Activated CD8-positive, alpha-beta memory T cell treated with anti-CD3 and anti-CD28 coated beads for 24 hours (primary cell): ENCODE measurements around the gene KRTAP12-1.
"Not testable (repeated sequence)": the region's sequence is repeated elsewhere in the genome, so short reads cannot be mapped to it uniquely, and the experiment has no call there.

Experiments used
- DNase-seq: peaks from one replicate; pipeline ENCODE4 v3.0.0-alpha.2; 2020

The KRTAP12-1 gene

DNA sequence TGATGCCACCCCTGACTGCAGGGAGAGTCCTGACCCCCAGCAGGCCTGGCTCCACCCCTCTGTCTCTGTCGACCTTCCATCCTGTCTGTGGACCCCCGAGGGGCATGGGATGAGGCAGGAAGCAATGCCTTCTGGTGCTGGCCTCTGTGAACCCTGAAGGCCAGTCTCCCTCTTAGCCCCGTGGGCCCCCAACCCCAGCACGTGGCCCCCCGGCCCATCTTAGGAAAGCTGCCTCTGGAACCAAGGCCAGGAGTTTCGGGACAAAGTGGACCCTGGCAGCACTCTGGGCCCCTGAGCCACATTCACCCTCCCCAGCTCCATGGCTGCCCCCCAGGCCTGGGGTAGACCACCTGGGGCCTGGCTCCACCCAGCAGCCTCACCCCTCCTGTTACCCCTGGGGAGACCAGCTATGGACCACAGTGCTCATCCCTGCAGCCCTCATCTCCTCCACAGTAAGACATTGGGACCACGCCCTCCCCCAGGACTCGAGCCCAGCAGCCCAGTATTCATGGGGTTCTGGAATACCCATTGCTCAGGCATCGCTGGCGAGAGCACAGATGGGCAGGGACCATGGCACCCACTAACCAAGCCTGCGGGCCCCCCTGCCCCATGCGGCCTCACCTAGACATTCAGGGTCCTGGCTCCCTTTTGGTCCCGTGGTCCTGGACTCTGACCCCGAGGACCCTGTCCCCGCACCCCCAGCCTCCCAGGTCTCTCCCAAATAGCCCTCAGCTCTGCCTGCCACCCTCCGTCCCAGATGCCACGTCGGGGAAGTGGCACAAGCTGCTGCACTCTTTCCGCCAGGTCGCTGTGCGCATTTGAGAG lies 43.2 kb downstream of the KRTAP12-1 start:
- not testable (repeated sequence) for DNase-seq

DNA sequence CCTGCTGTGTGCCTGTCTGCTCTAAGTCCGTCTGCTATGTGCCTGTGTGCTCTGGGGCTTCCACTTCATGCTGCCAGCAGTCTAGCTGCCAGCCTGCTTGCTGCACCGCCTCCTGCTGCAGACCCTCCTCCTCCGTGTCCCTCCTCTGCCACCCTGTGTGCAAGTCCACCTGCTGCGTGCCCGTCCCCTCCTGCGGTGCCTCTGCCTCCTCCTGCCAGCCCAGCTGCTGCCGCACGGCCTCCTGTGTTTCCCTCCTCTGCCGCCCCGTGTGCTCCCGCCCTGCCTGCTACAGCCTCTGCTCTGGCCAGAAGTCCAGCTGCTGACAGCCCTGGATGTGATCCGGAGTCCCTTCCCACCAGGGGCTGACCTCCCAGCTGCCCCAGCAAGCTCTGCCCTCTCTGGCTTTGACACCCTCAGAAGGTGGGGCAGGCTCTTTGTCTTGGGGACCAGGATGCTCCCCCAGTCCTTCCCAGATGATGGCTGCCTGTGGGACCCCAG lies 44.1 kb downstream of the KRTAP12-1 start:
- DNase-seq = not testable (repeated sequence)

DNA sequence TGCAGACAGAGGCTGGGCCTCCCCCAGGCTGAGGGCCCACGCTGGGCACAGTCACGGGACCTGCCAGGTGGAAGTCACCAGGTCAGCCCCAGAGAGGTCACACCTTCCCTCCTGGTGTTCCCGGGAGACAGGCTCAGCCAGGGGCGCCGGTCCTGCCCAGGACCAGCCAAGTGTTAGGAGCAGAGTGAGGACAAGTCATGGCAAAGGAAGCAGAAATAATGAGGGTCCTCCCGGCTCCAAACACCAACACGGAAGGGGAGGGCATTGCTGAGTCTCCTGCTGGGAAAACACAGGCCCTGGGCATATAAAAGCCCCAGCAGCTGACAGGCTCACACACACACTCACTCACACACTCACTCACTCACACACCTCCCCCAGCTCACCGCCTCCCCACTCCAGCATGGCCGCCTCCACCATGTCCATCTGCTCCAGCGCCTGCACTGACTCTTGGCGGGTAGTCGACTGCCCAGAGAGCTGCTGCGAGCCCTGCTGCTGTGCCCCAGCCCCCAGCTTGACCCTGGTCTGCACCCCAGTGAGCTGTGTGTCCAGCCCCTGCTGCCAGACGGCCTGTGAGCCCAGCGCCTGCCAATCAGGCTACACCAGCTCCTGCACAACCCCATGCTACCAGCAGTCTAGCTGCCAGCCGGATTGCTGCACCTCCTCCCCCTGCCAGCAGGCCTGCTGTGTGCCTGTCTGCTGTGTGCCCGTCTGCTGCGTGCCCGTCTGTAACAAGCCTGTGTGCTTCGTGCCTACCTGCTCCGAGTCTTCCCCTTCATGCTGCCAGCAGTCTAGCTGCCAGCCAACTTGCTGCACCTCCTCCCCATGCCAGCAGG lies 44.7 kb downstream of the KRTAP12-1 start, which contains the start of gene KRTAP10-10:
Gene KRTAP10-10 (plus strand): TSS at position 339 of the 833 bp plus-strand sequence. CDS start 62 bp downstream, at position 401.
- no peak for DNase-seq

DNA sequence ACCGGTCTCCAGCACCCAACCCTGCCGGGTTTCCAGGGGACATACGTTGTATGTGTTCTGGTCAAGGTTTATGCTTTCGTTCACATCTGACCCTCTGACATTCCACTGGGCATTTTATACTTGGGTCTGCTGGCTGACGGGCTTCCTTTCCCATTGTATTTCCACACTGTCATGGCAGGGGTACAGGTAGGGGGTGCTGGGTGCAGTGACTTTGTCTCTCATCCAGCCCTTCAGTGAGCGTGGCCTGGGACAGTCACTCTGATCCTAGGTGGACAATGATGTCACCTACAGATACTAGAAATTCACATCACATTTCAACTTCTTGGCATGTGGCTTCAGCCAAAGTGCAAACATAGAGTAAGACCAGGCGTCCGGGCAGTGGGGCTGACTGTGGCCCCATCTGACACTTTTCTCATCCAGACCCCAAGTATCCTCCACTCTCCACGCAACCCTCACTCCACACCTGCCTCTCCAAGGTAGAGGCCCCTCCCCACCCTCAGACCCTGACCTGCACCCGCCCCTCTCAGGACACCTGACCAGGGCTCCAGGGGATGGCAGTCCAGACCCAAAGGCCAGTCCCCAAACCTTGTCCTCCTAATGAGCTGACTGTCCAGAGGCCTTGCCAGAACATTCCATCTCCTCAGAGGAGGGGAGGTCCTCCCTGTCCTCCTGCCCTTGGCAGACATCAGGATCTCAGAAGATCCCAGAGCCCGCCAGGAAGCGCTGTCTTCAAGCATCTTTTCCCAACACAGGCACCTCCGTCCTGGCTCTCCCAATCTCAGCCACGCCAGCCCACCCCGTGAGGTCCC lies 45.5 kb downstream of the KRTAP12-1 start:
- DNase-seq = no peak

DNA sequence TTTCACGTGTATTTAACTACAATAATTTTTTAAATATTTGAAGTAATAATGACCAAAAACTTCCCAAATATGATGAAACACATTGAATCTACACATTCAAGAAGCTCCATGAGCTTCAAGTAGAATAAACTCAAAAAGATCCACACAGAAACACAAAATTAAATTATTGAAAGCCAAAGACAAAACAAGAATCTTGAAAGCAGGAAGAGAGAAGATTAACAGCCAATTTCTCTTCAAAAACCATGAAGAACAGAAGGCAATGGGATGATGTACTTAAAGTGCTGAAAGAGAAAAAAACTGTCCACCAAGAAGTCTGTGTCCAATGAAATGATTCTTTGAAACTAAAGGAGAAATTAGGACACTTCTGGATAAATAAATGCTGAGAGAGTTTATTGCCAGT lies 49.9 kb downstream of the KRTAP12-1 start:
- no peak for DNase-seq
